Fibroblast of lung (primary cell): ENCODE data around the gene BMPR1A. TPM values are rescaled to one million over a fixed set of nuclear protein-coding genes. Genes with fewer than 3 reads are reported as not detected.

ENCODE experiments used
- DNase-seq, 2 donors: peaks; one replicate each; pipeline versions ENCODE4 v3.0.0 to v3.0.0-alpha.2; 2010; ENCODE audit warnings: low read depth in 2 of 2
- H2AFZ ChIP-seq: 2 replicates; pipeline ENCODE4 v1.5.1; 2012; ENCODE audit warnings: low read length, control low read depth, inconsistent platforms
- H3K27ac ChIP-seq: 2 replicates; pipeline ENCODE4 v1.5.1; 2011; ENCODE audit warnings: low read length, control low read depth; ENCODE audit not compliant: insufficient read depth
- H3K27me3 ChIP-seq: 2 replicates; pipeline ENCODE4 v1.5.1; 2011; ENCODE audit warnings: mild to moderate bottlenecking, low read length; ENCODE audit not compliant: control insufficient read depth, insufficient read depth
- H3K36me3 ChIP-seq: 2 replicates; pipeline ENCODE4 v1.5.1; 2011; ENCODE audit warnings: low read length; ENCODE audit not compliant: control insufficient read depth, insufficient read depth
- H3K4me1 ChIP-seq: 2 replicates; pipeline ENCODE4 v1.5.1; 2011; ENCODE audit warnings: low read length; ENCODE audit not compliant: control insufficient read depth, insufficient read depth; ENCODE audit errors: extremely low read depth
- H3K4me2 ChIP-seq: 2 replicates; pipeline ENCODE4 v1.5.1; 2011; ENCODE audit warnings: low read length, control low read depth; ENCODE audit not compliant: insufficient read depth; ENCODE audit errors: extremely low read depth
- H3K4me3 ChIP-seq, 4 experiments: fragments of 200-600 bp in 1 of 4; sonication (generic) in 1 of 4; replicated peaks in 1 of 4; 2 replicates each; pipeline ENCODE4 v1.5.1; 2011 to 2016; ENCODE audit warnings: low read length in 4 of 4, low read depth in 3 of 4, mild to moderate bottlenecking in 3 of 4, control low read depth in 2 of 4, inconsistent platforms in 1 of 4, mixed read lengths in 1 of 4; ENCODE audit not compliant: insufficient read depth in 1 of 4; ENCODE audit errors: control extremely low read depth in 1 of 4
- H3K79me2 ChIP-seq: 2 replicates; pipeline ENCODE4 v1.5.1; 2012; ENCODE audit warnings: mild to moderate bottlenecking, low read length, inconsistent platforms; ENCODE audit not compliant: control insufficient read depth, insufficient read depth
- H3K9ac ChIP-seq: 2 replicates; pipeline ENCODE4 v1.5.1; 2011; ENCODE audit warnings: mild to moderate bottlenecking, low read length, control low read depth; ENCODE audit not compliant: insufficient read depth
- H3K9me3 ChIP-seq: 2 replicates; pipeline ENCODE4 v1.5.1; 2012; ENCODE audit warnings: low read depth, low read length; ENCODE audit not compliant: control insufficient read depth, insufficient read depth
- H4K20me1 ChIP-seq: 2 replicates; pipeline ENCODE4 v1.5.1; 2011; ENCODE audit warnings: low read length; ENCODE audit not compliant: control insufficient read depth, insufficient read depth; ENCODE audit errors: extremely low read depth
- CTCF ChIP-seq, 2 donors: IDR thresholded peaks in 1 of 2; conservative IDR thresholded peaks in 1 of 2; 1 replicate in 1 of 2; 2 replicates in 1 of 2; pipeline ENCODE4 v1.5.1; 2011 to 2012; ENCODE audit warnings: low read length in 2 of 2, control low read depth in 1 of 2, inconsistent platforms in 1 of 2, low read depth in 1 of 2, mild to moderate bottlenecking in 1 of 2
- EZH2 ChIP-seq: IDR thresholded peaks from 2 replicates; pipeline ENCODE4 v1.5.1; 2012; ENCODE audit warnings: low read length, control low read depth, mild to moderate bottlenecking; ENCODE audit errors: missing control alignments
- polyA plus RNA-seq, 2 donors: library from polyadenylated mRNA; depleted of rRNA in 1 of 2; stranded (reverse) in 1 of 2; unstranded in 1 of 2; fragments of >200 nt; gene quantifications; 2 replicates each; pipeline ENCODE4 v1.2.1, GENCODE V29; 2011 to 2012; ENCODE audit warnings: missing spikeins in 1 of 2
- total RNA-seq: library from RNA; depleted of rRNA; stranded (reverse); fragments of >200 nt; gene quantifications from 2 replicates; pipeline ENCODE4 v1.2.1, GENCODE V29; 2014

BMPR1A gene
- total and polyA plus RNA-seq, 2 donors (not counting 1 experiment from before 2014, with no cell fraction given) = 52.8 to 61.8 TPM

DNA sequence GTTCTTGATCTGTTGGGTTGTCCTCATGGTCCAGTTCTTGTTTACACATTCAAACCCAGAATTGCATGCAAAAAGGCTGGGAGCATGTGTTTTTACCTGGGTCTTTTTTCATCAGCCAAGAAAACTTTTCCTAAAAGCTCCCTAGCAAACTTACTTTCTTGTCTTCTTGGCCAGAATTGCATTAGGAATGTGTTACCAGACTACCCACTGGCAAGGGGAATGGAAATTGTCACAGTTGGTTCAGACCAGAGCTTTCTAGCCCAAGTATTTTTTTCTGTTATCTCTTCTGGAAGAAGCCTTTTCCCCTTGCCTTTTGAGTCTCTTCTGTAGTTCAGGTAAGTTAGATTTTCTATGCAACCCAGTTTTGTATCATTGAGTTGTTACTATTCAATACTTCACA is 77.5 kb downstream of the BMPR1A start:
- Histone ChIP-seq H2AFZ (no peak overlapping the region), H4K20me1 (peaks cover 1% of the 10 kb centered on the region), H3K4me3 (no peak overlapping the region), H3K27me3 (no peaks in the 10 kb centered on the region), H3K36me3 (no peaks in the 10 kb centered on the region), H3K4me1 (no peaks in the 10 kb centered on the region), H3K27ac (no peak overlapping the region), H3K9ac (no peak overlapping the region), H3K9me3 (no peaks in the 10 kb centered on the region), H3K79me2 (peaks cover 28% of the 10 kb centered on the region), H3K4me2 (no peak overlapping the region)
- DNase-seq = no peak
- TF ChIP-seq EZH2 = no peak
- no peak for TF ChIP-seq CTCF (conservative IDR thresholded peaks at IDR 0.05 in 1 of 2, IDR thresholded peaks at IDR 0.05 in 1 of 2; ENCODE audit: low read depth in 1 of 2, low read length in 2 of 2)

DNA sequence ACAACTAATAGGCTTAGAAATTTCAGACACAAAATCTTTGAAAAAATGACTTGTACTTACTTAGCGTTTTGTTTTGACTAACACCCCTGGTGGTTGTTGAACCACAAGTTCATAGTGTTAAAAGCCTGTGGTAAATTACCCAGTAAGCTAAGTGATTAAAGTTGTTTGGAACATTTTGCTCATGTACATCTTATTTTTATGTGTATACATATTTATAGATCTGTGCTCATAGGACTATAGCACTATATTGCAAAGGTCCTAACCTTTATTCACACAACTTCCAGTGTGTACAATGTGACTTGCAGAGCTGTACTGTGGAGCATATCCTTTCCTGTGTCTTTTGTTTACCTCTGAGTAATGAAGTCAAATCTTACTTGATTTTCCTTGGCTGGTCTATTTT is 79.6 kb downstream of the BMPR1A start:
- H4K20me1 ChIP-seq = peaks cover 1% of the 10 kb centered on the region
- TF ChIP-seq EZH2 (no peak), CTCF (conservative IDR thresholded peaks at IDR 0.05 in 1 of 2, IDR thresholded peaks at IDR 0.05 in 1 of 2; ENCODE audit: low read depth in 1 of 2, low read length in 2 of 2) (no peak)
- no peaks in the 10 kb centered on the region for H3K4me1 ChIP-seq
- H3K4me2 ChIP-seq = no peak overlapping the region
- no peak overlapping the region for H3K9ac ChIP-seq
- H3K4me3 ChIP-seq = no peak overlapping the region
- no peak overlapping the region for H2AFZ ChIP-seq
- no peaks in the 10 kb centered on the region for H3K9me3 ChIP-seq
- peak in 1 of 2 donors; percentile 34 for DNase-seq
- H3K36me3 ChIP-seq = no peaks in the 10 kb centered on the region
- peaks cover 17% of the 10 kb centered on the region for H3K79me2 ChIP-seq
- no peak overlapping the region for H3K27ac ChIP-seq
- H3K27me3 ChIP-seq = no peaks in the 10 kb centered on the region

DNA sequence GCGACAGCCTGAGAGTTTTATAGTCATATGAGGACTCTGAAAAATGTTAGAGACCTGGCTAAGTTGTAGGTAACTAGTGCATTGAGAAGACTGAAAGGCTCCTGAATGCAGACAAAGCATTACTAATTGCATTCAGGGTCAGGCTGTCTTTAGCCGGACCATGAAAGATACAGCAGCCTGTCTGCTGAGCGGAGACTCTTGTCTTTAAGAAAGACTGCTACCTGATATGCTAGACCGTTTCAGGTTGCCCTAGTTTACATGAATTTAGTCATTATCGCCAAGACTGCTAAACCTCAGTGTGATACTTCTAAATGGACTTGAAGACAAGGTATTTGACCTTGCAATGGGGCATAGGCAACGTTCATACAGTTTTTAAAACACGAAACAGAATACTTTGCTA is 81.2 kb downstream of the BMPR1A start:
- no peak for DNase-seq
- Histone ChIP-seq H3K79me2 (peaks cover 15% of the 10 kb centered on the region), H3K4me3 (no peak overlapping the region), H3K9ac (no peak overlapping the region), H3K27me3 (no peaks in the 10 kb centered on the region), H3K4me1 (no peaks in the 10 kb centered on the region), H4K20me1 (peaks cover 1% of the 10 kb centered on the region), H3K36me3 (no peaks in the 10 kb centered on the region), H3K4me2 (no peak overlapping the region), H3K27ac (no peak overlapping the region), H2AFZ (no peak overlapping the region), H3K9me3 (no peaks in the 10 kb centered on the region)
- TF ChIP-seq CTCF (conservative IDR thresholded peaks at IDR 0.05 in 1 of 2, IDR thresholded peaks at IDR 0.05 in 1 of 2; ENCODE audit: low read depth in 1 of 2, low read length in 2 of 2) (no peak), EZH2 (no peak)
